Endothelial cell of umbilical vein (primary cell): ENCODE results near the gene SLC9A9. TPM values are rescaled to one million over a fixed set of nuclear protein-coding genes. Genes with fewer than 3 reads are reported as not detected.

ENCODE experiments used
- BruUV-seq: library from RNA; stranded (reverse); fragments of 400-500 nt; replicated peaks from 2 replicates; lab custom pipeline; 2021; lab: Mats Ljungman, UMichigan
- CTCF ChIA-PET: fragments of 300-600, 350-600 bp; sonication (Branson Sonifier 250); formaldehyde crosslinking; loops from one replicate; lab custom pipeline; 2021; ENCODE audit warnings: antibody characterized with exemption, inconsistent platforms; lab: Charles Lee
- POLR2A ChIA-PET: fragments of 300-600, 350-600 bp; sonication (Branson Sonifier 250); formaldehyde crosslinking; loops from one replicate; lab custom pipeline; 2021; ENCODE audit warnings: antibody characterized with exemption, inconsistent platforms; lab: Charles Lee
- DNase-seq: peaks from one replicate; pipeline ENCODE4 v3.0.0-alpha.2; 2011; ENCODE audit warnings: low read depth, low spot score
- FAIRE-seq: peaks from 2 replicates; lab custom pipeline; 2011; peaks lifted over from hg19 to GRCh38; lab: Jason Lieb, UNC
- H2AFZ ChIP-seq: 2 replicates; pipeline ENCODE4 v1.6.0; 2012; ENCODE audit warnings: low read depth, low read length, control low read depth, inconsistent platforms
- H3K27ac ChIP-seq: 2 replicates; pipeline ENCODE4 v1.5.1; 2011; ENCODE audit warnings: low read depth, mild to moderate bottlenecking, control low read depth, low read length, moderate library complexity; ENCODE audit not compliant: insufficient read depth
- H3K27me3 ChIP-seq, 2 experiments: 2 replicates each; pipeline versions ENCODE4 v1.6.0 to v1.6.1; 2011; ENCODE audit warnings: low read length in 2 of 2, mixed read lengths in 1 of 2; ENCODE audit not compliant: control insufficient read depth in 2 of 2, insufficient read depth in 2 of 2
- H3K36me3 ChIP-seq, 2 experiments: 2 replicates in 1 of 2; 3 replicates in 1 of 2; pipeline ENCODE4 v1.5.1; 2011; ENCODE audit warnings: low read length in 2 of 2, mild to moderate bottlenecking in 1 of 2, moderate library complexity in 1 of 2; ENCODE audit not compliant: control insufficient read depth in 2 of 2, insufficient read depth in 2 of 2; ENCODE audit errors: extremely low read depth in 1 of 2
- H3K4me1 ChIP-seq: 3 replicates; pipeline ENCODE4 v1.5.1; 2011; ENCODE audit warnings: mild to moderate bottlenecking, low read length; ENCODE audit not compliant: control insufficient read depth, insufficient read depth; ENCODE audit errors: extremely low read depth
- H3K4me2 ChIP-seq: 2 replicates; pipeline ENCODE4 v1.6.1; 2011; ENCODE audit warnings: low read length, control low read depth, mixed read lengths; ENCODE audit not compliant: insufficient read depth
- H3K4me3 ChIP-seq, 3 experiments: fragments of 200-600 bp in 1 of 3; sonication (generic), shearing (Covaris generic) in 1 of 3; replicated peaks in 1 of 3; 2 replicates each; pipeline ENCODE4 v1.5.1; 2011 to 2016; ENCODE audit warnings: control low read depth in 3 of 3, low read length in 3 of 3, mild to moderate bottlenecking in 2 of 3, inconsistent platforms in 1 of 3, low read depth in 1 of 3, moderate library complexity in 1 of 3; ENCODE audit not compliant: insufficient read depth in 1 of 3
- H3K79me2 ChIP-seq: 2 replicates; pipeline ENCODE4 v1.6.0; 2012; ENCODE audit warnings: low read length, inconsistent platforms; ENCODE audit not compliant: control insufficient read depth, insufficient read depth
- H3K9ac ChIP-seq: replicated peaks from 2 replicates; pipeline ENCODE3; 2011; ENCODE audit warnings: low read length, control low read depth; ENCODE audit not compliant: insufficient read depth; ENCODE audit errors: extremely low read depth
- H3K9me1 ChIP-seq: replicated peaks from 3 replicates; pipeline ENCODE4 v1.6.0; 2011; ENCODE audit warnings: mild to moderate bottlenecking, low read length; ENCODE audit not compliant: control insufficient read depth, insufficient read depth; ENCODE audit errors: extremely low read depth
- H3K9me3 ChIP-seq: replicated peaks from 2 replicates; pipeline ENCODE4 v1.5.1; 2012; ENCODE audit warnings: low read length, inconsistent platforms; ENCODE audit not compliant: control insufficient read depth, insufficient read depth
- H4K20me1 ChIP-seq: replicated peaks from 2 replicates; pipeline ENCODE3; 2011; ENCODE audit warnings: mild to moderate bottlenecking, low read length; ENCODE audit not compliant: control insufficient read depth, insufficient read depth; ENCODE audit errors: extremely low read depth
- CTCF ChIP-seq, 2 donors: IDR thresholded peaks; 1 replicate in 1 of 2; 2 replicates in 1 of 2; pipeline ENCODE4 v1.5.1; 2011; ENCODE audit warnings: low read length in 2 of 2, mild to moderate bottlenecking in 2 of 2, moderate library complexity in 2 of 2, control low read depth in 1 of 2, inconsistent platforms in 1 of 2, low read depth in 1 of 2; ENCODE audit not compliant: insufficient read depth in 1 of 2; ENCODE audit errors: extremely low read depth in 1 of 2
- EZH2 ChIP-seq: IDR thresholded peaks from 2 replicates; pipeline ENCODE4 v1.6.1; 2012; ENCODE audit warnings: borderline replicate concordance, low read depth, mild to moderate bottlenecking, moderate library complexity, low read length, inconsistent platforms; ENCODE audit not compliant: severe bottlenecking
- FOS ChIP-seq: IDR thresholded peaks from 2 replicates; pipeline ENCODE4 v1.6.1; 2011; ENCODE audit warnings: mild to moderate bottlenecking, low read length, moderate library complexity, borderline replicate concordance; ENCODE audit not compliant: insufficient read depth
- GATA2 ChIP-seq: IDR thresholded peaks from 2 replicates; pipeline ENCODE4 v1.7.0; 2011; ENCODE audit warnings: low read depth, mild to moderate bottlenecking, moderate library complexity, mixed read lengths, low read length; ENCODE audit not compliant: insufficient read length, insufficient read depth
- JUN ChIP-seq: IDR thresholded peaks from 2 replicates; pipeline ENCODE4 v1.6.1; 2011; ENCODE audit warnings: borderline replicate concordance, low read depth; ENCODE audit not compliant: insufficient read length, insufficient read depth
- MAX ChIP-seq: IDR thresholded peaks from 2 replicates; pipeline ENCODE4 v1.6.1; 2011; ENCODE audit not compliant: insufficient read depth, insufficient read length
- MYC ChIP-seq: IDR thresholded peaks from one replicate; pipeline ENCODE4 v1.6.1; 2011; ENCODE audit warnings: mild to moderate bottlenecking, low read depth, low read length
- POLR2A ChIP-seq: IDR thresholded peaks from 2 replicates; pipeline ENCODE4 v1.6.1; 2012; ENCODE audit warnings: low read depth, mild to moderate bottlenecking, control low read depth, low read length
- POLR2AphosphoS5 ChIP-seq: IDR thresholded peaks from 2 replicates; pipeline ENCODE4 v1.6.1; 2012; ENCODE audit warnings: low read depth, mild to moderate bottlenecking, control low read depth, low read length, moderate library complexity; ENCODE audit not compliant: insufficient read depth
- dilution Hi-C: fragments of 300-500 bp; cut with MboI; formaldehyde crosslinking; loops from one replicate; pipeline ENCODE4 v1.15.0; 2019; ENCODE audit warnings: low sequenced_read_pairs; ENCODE audit not compliant: extremely low pct_ligation_motif_present
- intact Hi-C: fragments of 100-400 bp; cut with micrococcal nuclease; formaldehyde crosslinking; loops from one replicate; pipeline ENCODE4 v1.10.0; 2022
- polyA plus RNA-seq, 4 experiments: library from polyadenylated mRNA; depleted of rRNA in 3 of 4; stranded (reverse) in 3 of 4; unstranded in 1 of 4; fragments of >200 nt; gene quantifications; 2 replicates each; pipeline versions ENCODE4 v1.2.1 to v1.2.3, GENCODE V29; 2011 to 2012; ENCODE audit warnings: missing spikeins in 1 of 4
- total RNA-seq: library from RNA; stranded (reverse); gene quantifications from 2 replicates; pipeline ENCODE4 v1.2.3, GENCODE V29; 2021

The SLC9A9 gene
- total and polyA plus RNA-seq, 2 donors (not counting 3 experiments of a cell fraction or from before 2014, with no cell fraction given), result 1.5 to 1.8 TPM

- no TSS peak for BruUV-seq
- Histone ChIP-seq H3K4me1 (no peaks in the 10 kb centered on the region), H3K9me1 (no peaks in the 10 kb centered on the region), H3K4me3 (no peak overlapping the region), H3K4me2 (no peak overlapping the region), H3K36me3 (no peaks in the 10 kb centered on the region), H3K9ac (no peak overlapping the region), H3K9me3 (no peaks in the 10 kb centered on the region), H3K27ac (no peak overlapping the region), H2AFZ (no peak overlapping the region), H3K79me2 (no peaks in the 10 kb centered on the region), H3K27me3 (no peaks in the 10 kb centered on the region), H4K20me1 (no peaks in the 10 kb centered on the region)
- ChIA-PET POLR2A (no interaction called here), CTCF (interaction anchor here (1.2 kb wide), 1 partner anchor 58 kb away, joined by 3 read pairs; no protein-coding TSS in a partner anchor)
- DNase-seq, result no peak
- intact Hi-C loops (no loop called here), dilution Hi-C loops (no loop called here)
- no peak for TF ChIP-seq CTCF (IDR thresholded peaks at IDR 0.05; ENCODE audit: extremely low read depth in 1 of 2, insufficient read depth in 1 of 2, low read depth in 1 of 2, low read length in 2 of 2)
- no peak for TF ChIP-seq GATA2
- no peak for TF ChIP-seq FOS
- TF ChIP-seq POLR2A, result no peak
- TF ChIP-seq EZH2, result no peak
- no peak for TF ChIP-seq MAX
- no peak for TF ChIP-seq JUN
- no peak for TF ChIP-seq MYC
- no peak for TF ChIP-seq POLR2AphosphoS5
- FAIRE-seq, result no peak
Measured at GRCh38 chr3:143375698-143376097, 472.6 kb downstream of the SLC9A9 start.
